Stimulated activated CD4-positive, alpha-beta T cell treated with anti-CD3 and anti-CD28 coated beads, Interleukin-15, amount 100 ng/mL, for 24 hours (primary cell): ENCODE measurements around the gene KRTAP2-4.
"Not testable (repeated sequence)": the region's sequence is repeated elsewhere in the genome, so short reads cannot be mapped to it uniquely, and the experiment has no call there.

Experiments used
- DNase-seq: peaks from one replicate; pipeline ENCODE4 v3.0.0-alpha.2; 2020

The KRTAP2-4 gene

GRCh38 chr17:41065829-41066624 lies at the start of gene KRTAP2-4:
KRTAP2-4 (minus strand) TSS chr17:41065879; CDS start chr17:41065845, 34 bp downstream.
- DNase-seq: no peak

GRCh38 chr17:41111151-41111885 lies 45.6 kb upstream of the KRTAP2-4 start:
- no peak for DNase-seq

GRCh38 chr17:41108728-41109386 lies 43.2 kb upstream of the KRTAP2-4 start:
- not testable (repeated sequence) for DNase-seq

- DNase-seq: no peak
These were observed 42.3 kb upstream of the KRTAP2-4 start for GRCh38 chr17:41107941-41108450.

- DNase-seq: not testable (repeated sequence)
These were observed 39.7 kb upstream of the KRTAP2-4 start, which contains the start of gene KRTAP4-9 for GRCh38 chr17:41105347-41105746. KRTAP4-9 (plus strand) TSS chr17:41105389; CDS start chr17:41105389, 0 bp downstream.

GRCh38 chr17:41104386-41105038 lies 38.8 kb upstream of the KRTAP2-4 start:
- not testable (repeated sequence) for DNase-seq

- no peak for DNase-seq
These were observed 38.2 kb upstream of the KRTAP2-4 start for GRCh38 chr17:41103896-41104295.

- DNase-seq: no peak
These were observed 36.0 kb upstream of the KRTAP2-4 start, which contains the start of gene KRTAP4-16 for GRCh38 chr17:41101586-41102259. KRTAP4-16 (minus strand) TSS chr17:41102209; CDS start chr17:41102209, 0 bp downstream.

GRCh38 chr17:41099682-41100480 lies 34.2 kb upstream of the KRTAP2-4 start:
- not testable (repeated sequence) for DNase-seq

- no peak for DNase-seq
These were observed 32.8 kb upstream of the KRTAP2-4 start for GRCh38 chr17:41098481-41098880.

GRCh38 chr17:41098042-41098441 lies 32.4 kb upstream of the KRTAP2-4 start, which contains the start of gene KRTAP4-8:
KRTAP4-8 (minus strand) TSS chr17:41098142; CDS start chr17:41098084, 58 bp downstream.
- no peak for DNase-seq

GRCh38 chr17:41096055-41096454 lies 30.4 kb upstream of the KRTAP2-4 start:
- no peak for DNase-seq

GRCh38 chr17:41088760-41089352 lies 23.2 kb upstream of the KRTAP2-4 start:
- not testable (repeated sequence) for DNase-seq

GRCh38 chr17:41084100-41084856 lies 18.6 kb upstream of the KRTAP2-4 start, which contains the start of gene KRTAP4-7:
KRTAP4-7 (plus strand) TSS chr17:41084150; CDS start chr17:41084207, 57 bp downstream.
- DNase-seq: not testable (repeated sequence)

GRCh38 chr17:41083427-41083826 lies 17.7 kb upstream of the KRTAP2-4 start:
- DNase-seq: not testable (repeated sequence)

GRCh38 chr17:41082626-41083025 lies 16.9 kb upstream of the KRTAP2-4 start:
- DNase-seq: no peak

GRCh38 chr17:41076788-41077187 lies 11.1 kb upstream of the KRTAP2-4 start:
- DNase-seq: no peak

GRCh38 chr17:41073676-41074075 lies 8.0 kb upstream of the KRTAP2-4 start:
- no peak for DNase-seq

- no peak for DNase-seq
These were observed 6.1 kb upstream of the KRTAP2-4 start for GRCh38 chr17:41071606-41072360.
